ENCODE data around the gene AFF3.
"Not testable (repeated sequence)": the region's sequence is repeated elsewhere in the genome, so short reads cannot be mapped to it uniquely, and the experiment has no call there.

Gene AFF3

GRCh38 chr2:99794414-99794813 is 348.0 kb downstream of the AFF3 start:
- no peak for DNase-seq (ENCODE audit: low read depth in 2 of 2)

GRCh38 chr2:99793022-99793421 is 349.4 kb downstream of the AFF3 start:
- no peak for DNase-seq (ENCODE audit: low read depth in 2 of 2)

- DNase-seq (ENCODE audit: low read depth in 2 of 2): no peak
Measured at GRCh38 chr2:99789849-99790248, 352.5 kb downstream of the AFF3 start.

- no peak for DNase-seq (ENCODE audit: low read depth in 2 of 2)
Measured at GRCh38 chr2:99787769-99788382, 354.5 kb downstream of the AFF3 start.

- no peak for DNase-seq (ENCODE audit: low read depth in 2 of 2)
Measured at GRCh38 chr2:99786636-99787390, 355.6 kb downstream of the AFF3 start.

GRCh38 chr2:99784946-99785345 is 357.4 kb downstream of the AFF3 start:
- no peak for DNase-seq (ENCODE audit: low read depth in 2 of 2)

GRCh38 chr2:99784282-99784681 is 358.1 kb downstream of the AFF3 start:
- DNase-seq (ENCODE audit: low read depth in 2 of 2): no peak

GRCh38 chr2:99780276-99780675 is 362.1 kb downstream of the AFF3 start:
- no peak for DNase-seq (ENCODE audit: low read depth in 2 of 2)

- no peak for DNase-seq (ENCODE audit: low read depth in 2 of 2)
Measured at GRCh38 chr2:99779276-99779675, 363.1 kb downstream of the AFF3 start.

GRCh38 chr2:99777656-99778290 is 364.6 kb downstream of the AFF3 start:
- no peak for DNase-seq (ENCODE audit: low read depth in 2 of 2)

GRCh38 chr2:99776906-99777646 is 365.3 kb downstream of the AFF3 start:
- DNase-seq (ENCODE audit: low read depth in 2 of 2): no peak

- no peak for DNase-seq (ENCODE audit: low read depth in 2 of 2)
Measured at GRCh38 chr2:99776206-99776905, 366.0 kb downstream of the AFF3 start.

- no peak for DNase-seq (ENCODE audit: low read depth in 2 of 2)
Measured at GRCh38 chr2:99775585-99775984, 366.8 kb downstream of the AFF3 start.

GRCh38 chr2:99773642-99774041 is 368.7 kb downstream of the AFF3 start:
- DNase-seq (ENCODE audit: low read depth in 2 of 2): not testable (repeated sequence)

GRCh38 chr2:99772591-99773331 is 369.6 kb downstream of the AFF3 start:
- DNase-seq (ENCODE audit: low read depth in 2 of 2): no peak

- DNase-seq (ENCODE audit: low read depth in 2 of 2): no peak
Measured at GRCh38 chr2:99771681-99772333, 370.6 kb downstream of the AFF3 start.

GRCh38 chr2:99770876-99771275 is 371.5 kb downstream of the AFF3 start:
- DNase-seq (ENCODE audit: low read depth in 2 of 2): no peak

- no peak for DNase-seq (ENCODE audit: low read depth in 2 of 2)
Measured at GRCh38 chr2:99765731-99766318, 376.6 kb downstream of the AFF3 start.

GRCh38 chr2:99763764-99764163 is 378.6 kb downstream of the AFF3 start:
- no peak for DNase-seq (ENCODE audit: low read depth in 2 of 2)

GRCh38 chr2:99762714-99763113 is 379.7 kb downstream of the AFF3 start:
- DNase-seq (ENCODE audit: low read depth in 2 of 2): no peak

Measured in stimulated activated CD8-positive, alpha-beta memory T cell treated with anti-CD3 and anti-CD28 coated beads, Interleukin-2, amount 100 ng/mL, for 48 hours (primary cell).